HG03159 (cell line): ENCODE results near the gene PTPRD.

Source experiments
- ATAC-seq: cut with Tn5 transposase; IDR thresholded peaks from one replicate; pipeline ENCODE4 v1.9.1; 2021; ENCODE audit warnings: mild to moderate bottlenecking, moderate library complexity; ENCODE audit not compliant: unreplicated experiment

The PTPRD gene

DNA sequence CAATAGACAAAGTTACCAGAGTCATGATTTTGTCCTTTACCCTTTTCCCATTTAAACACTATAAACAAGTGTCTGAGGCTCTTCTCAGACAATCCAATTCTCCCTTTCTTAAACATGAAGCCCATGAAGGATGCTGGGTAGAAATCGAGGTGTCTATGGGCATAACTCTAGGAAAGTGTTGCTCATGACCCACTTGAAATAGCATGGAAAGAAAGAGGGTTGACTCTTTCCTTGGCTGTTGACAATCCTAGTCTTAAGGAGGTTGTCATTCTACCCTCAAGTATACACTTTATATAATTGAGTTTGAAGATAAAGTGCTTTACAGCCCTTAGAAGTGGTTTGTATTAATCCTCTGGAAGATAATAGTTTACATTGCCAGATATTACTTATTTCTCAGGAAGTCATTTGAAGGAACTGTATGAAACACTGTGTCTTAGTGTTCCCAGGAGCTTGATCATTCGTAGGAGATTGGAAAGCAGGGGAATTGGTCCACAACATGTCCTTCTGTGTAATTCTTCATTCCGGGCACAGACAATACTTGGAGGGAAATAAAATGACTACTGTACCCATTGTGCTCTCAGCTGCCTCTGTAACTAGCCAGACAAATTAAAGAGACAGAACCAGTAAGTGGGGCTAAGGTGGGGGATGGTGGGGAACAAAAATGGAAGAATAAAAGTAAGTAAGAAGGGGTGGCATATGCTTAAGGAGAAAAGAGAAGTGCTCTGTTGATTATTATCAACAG, 1734.9 kb downstream of the PTPRD start:
- ATAC-seq, result no peak

DNA sequence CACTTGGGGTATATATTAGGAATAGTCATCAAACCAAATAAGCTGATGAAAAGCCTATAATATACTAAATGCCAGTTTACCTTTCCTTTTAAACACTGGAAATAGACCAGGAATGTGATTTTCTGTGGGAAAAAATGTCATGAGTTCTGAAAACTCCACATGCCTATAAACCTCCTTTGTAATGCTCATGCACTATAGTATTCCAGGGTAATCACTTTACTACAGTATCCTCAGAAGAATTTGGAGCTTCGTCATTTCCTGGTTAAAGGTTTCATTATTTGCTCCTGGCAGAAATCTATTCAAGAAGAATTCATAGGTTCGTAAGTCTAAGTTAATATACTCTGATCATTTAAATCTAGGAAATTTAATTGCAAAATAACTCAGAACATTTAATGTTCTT, 1736.5 kb downstream of the PTPRD start:
- ATAC-seq, result no peak

DNA sequence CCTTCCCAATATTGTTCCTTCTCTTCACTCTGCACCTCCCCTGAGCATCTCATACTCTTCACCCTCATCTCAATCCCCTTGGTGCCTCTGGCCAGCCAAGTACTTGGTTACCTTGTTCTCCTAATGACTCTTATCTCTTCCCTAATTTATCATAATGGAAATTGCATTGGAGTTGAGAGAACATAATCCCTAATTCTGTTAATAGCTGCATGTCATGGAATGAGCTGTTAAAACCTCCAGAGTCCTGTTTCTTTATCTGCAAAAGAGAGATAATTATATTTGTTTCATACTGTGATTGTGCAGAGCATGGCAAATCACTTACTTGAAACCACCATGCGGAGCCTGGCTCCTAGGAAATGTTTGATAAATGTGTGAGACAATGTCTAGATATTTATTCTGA, 1738.3 kb downstream of the PTPRD start:
- ATAC-seq, result no peak

DNA sequence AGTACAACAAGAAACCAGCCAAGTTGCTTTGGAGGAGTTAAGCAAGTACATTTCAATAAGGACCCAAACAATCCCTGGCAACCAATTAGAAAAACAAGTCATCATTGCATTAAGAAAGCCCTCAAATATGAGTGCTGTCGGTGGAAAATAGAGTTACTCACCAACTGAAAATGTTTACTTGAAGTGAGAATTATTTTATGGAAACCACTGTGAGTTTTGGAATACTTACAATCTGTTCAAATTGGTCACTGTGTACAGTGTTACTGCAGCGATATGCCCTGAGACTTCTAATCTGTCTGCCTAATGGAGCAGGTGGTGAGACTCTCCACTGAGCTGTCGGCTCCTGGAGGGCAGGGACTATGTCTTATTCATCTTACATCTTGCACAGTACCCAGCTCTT, 1740.0 kb downstream of the PTPRD start:
- no peak for ATAC-seq

DNA sequence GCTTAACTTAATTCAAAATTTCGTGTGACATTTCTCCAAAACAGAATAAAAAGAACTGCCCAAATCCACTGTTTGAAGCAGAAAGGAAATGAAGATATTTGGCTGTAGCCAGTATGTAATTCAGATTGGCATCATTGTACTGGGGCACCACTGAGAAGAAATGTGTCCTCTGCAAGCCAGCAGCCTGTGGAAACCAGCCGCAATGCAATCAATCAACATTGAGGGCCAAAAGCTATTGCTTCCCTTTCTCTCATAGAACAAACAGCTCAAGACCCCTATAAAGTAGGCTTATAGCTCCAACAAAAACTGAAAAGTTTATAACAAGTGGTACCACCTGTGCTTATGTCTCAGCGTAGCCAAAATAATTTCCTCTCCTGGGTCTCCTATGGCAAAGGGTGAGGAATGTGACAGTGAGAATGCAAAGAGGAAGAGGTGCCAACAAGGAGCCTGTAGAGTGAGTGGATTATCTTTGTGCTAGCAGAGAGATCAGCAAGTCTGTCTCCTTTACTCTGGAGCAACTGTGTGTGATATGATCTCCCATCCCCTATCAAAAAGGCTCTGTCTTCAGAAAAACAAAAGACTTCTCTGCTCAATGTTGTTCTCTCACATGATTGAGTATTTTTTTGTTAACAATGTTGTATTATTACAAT, 1740.9 kb downstream of the PTPRD start:
- ATAC-seq, result no peak

DNA sequence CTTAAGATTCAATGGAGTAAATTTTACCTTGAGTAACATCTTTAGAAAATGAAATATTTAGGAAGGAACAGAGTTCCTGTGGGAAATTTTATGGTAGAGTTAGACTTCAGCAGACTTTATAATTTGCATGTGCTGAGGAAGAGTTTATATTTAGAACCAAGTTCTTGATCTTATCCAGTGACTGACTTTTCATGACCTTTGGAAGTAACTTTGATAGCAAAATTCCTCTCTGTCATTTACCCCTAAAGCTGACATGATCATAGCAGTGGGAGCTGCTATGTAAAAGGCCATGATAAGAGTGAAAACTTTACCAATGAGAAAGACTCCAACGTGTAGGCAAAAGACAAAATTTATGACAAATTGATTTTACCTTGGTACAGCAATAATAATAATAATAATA, 1741.4 kb downstream of the PTPRD start:
- ATAC-seq, result no peak

DNA sequence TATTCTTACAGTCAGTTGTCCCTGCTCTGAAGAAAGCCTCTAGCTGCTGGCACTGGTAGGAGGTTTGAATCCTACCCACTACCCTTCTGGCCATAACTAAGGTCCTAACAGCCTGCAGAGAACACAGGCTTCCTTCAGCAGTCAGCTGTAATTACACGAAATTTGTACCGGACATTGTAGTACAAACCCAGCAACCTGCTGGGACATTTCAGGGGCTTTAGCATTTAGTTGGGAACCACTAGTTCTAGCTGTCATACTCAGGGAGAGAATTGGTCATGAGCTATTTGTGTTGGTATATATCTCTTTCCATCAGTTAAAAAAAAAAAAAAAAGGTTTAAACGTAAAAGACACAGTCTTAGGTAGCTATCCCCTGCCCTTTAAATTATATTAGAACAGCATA, 1743.0 kb downstream of the PTPRD start:
- ATAC-seq, result no peak

DNA sequence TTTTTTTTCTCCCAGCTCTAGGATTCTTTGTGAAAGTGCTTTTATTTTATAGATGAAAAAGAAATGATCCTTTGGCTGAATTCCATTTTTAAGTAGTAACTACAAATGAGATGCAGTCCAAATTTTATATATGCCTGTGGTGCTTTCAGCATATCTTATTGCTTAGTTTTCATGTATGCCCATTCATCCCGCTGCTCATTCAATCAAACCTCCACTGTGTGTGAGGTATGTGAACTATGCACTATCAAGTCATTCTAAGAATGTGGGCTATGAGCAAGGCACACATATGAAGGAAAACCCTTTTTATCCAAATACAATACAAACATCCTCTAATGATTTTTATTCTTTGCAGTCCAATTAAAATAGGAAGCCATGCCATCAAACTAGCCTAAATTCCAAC, 1744.2 kb downstream of the PTPRD start:
- no peak for ATAC-seq

DNA sequence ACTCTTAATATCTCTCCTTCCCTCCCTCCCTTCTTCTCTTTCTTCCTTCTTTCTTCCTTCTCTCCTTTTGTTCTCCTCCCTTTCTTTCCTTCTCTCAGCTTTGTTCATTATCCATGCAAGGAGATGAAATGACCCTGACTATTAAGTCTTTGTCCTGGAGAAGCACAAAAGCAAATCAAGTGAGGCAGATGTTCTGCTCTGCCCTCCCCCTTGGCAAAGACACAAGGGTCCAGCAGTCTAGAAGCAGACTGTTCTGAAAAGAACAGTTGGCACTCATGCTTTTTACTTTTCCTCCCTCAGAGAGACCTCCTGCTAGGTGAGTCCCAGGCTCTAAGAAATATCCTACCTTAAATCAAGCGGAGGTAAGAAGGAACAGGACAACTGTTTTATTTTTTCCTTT, 1745.7 kb downstream of the PTPRD start:
- ATAC-seq, result no peak

DNA sequence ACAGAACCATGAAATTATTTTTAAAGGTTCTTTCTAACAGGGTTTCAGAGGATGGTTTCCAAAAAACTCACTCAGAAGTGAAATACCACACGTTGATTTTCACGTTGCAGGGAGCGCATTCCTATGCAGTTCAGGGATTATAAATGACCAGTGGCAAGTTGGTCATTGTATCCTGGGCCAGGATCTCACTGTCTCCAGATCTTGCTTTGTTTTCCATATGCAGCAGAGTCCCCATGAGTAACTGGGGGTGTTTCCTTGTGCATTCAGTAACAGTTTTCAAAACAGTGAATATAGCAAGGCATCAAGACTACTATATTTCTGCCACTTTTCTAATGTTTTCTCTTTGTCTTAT, 1748.3 kb downstream of the PTPRD start:
- ATAC-seq, result no peak

DNA sequence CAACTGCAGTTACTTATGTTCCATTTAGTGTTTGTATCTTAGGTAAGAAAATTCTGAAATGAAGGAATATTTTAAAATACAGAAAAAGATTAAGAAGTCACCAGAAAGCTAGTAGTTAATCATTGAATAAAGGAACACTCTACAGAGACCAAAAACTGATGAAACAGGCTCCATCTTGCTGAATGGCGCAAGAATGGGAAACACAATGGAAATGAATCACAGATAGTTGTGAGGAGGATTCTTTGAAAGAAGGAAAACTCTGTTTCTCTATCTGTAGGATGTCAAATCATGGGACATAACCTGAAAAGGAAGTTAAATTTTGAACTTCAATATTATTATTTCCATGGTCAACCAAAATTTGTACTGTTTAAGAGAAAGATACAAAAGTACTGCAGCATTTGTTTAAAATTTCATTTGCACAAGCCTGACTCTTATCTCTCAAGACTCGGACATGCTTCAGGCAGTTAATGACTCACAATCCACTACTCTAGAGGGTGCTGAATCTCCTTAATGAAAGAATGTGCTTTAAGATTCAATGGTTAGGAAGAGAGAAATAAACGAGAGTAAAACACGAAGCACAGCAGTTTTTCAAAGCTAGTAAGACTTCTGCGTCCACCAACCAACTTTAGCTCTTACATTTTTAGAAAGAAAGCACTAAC, 1748.8 kb downstream of the PTPRD start:
- ATAC-seq, result no peak

DNA sequence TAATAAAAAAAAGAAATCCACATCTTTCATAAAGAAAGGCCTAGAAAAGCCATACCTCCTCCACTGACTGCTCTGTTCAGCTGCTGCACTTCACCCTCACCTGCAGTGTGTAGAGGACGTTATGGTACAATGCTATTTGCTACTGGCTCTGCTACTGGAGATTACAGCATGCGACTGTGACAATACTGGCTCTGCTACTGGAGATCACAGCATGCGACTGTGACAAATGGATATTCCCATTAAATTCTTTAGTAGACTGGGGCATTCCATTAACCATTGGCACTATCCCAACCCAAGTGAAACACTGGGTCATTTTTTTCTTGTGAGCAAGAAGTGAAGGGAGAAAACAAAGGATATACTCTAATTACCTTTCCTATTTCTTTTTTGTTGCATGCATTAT, 1749.7 kb downstream of the PTPRD start:
- ATAC-seq, result no peak

DNA sequence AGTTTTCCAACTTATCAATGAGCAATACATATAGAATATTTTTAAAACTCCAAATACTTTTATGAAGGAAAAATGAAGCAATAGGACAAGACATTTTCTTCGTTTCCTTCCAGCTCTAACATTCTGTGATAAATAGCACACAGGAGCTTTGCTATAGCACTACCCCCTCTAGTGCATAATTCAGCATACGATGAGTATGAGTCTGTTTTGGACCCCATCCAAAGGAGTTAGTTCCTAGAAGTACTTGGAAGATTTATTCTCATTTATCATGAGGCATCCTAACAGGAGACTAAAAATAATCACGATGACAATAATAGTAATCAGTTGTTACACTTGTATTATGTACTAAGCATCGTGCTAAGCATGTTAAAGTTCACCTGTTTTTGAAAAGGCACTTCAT, 1751.9 kb downstream of the PTPRD start:
- no peak for ATAC-seq

DNA sequence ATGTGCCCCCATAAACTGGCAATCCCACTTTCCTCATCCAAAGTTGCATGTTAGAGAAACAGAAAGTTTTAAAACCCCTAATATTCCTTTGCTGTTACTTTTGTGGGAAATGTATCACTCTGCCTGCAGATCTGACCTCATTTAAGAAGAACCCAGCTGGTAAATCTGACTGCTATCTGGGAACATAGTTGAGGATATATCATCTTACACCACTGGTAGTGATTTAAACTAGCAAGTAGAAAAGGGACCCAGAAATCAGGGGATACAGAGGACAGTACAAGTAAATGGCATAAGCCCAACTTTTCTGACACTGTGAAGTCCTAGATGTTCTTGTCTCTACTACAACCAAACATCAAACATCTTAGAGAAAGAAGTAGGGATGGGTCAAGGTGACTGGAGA, 1752.7 kb downstream of the PTPRD start:
- ATAC-seq, result no peak

DNA sequence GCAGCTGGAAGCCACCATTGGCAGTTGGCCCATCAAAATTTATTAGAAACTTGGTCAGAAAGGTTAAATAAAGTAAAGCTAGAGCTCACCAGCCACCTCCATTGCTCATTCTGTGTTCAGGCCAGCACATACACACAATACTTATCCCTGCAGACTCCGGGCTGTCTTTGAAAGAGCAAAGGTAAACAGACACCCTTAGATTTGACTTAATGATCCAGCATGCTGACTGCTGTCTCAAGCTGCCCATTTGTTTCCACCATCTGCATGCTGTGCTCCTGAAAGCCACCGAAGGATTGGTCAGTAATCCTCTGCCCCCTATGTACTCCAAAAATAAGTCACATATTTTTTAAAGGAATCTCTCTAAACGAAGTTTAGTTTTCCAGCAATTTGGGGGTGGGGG, 1753.4 kb downstream of the PTPRD start:
- ATAC-seq, result no peak

DNA sequence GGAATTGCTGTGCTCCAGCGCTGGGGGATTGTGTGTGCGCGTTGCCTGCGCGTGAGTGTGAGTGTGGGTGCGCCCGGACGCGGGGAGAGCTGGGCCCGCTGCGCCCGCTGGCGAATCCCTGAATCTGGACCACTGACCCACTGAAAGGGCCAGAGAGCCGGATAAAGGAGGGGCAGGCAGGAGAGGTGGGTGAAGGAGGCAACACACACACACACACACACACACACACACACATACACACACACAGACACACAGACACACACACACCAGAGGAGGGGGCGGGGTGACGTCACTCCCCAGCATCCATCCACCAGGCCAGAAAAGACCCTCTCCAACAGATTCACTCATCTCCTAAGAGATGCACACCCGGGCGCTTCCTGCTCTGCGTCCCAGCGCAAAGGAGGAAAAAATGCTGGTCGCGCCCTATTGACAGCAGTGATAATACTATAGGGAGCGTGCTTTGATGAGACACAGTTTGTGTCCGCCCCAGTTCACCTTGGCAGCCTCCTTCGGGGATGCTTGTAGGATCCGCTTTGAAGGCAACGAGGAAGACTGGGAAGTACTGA, 1754.1 kb downstream of the PTPRD start:
- no peak for ATAC-seq

DNA sequence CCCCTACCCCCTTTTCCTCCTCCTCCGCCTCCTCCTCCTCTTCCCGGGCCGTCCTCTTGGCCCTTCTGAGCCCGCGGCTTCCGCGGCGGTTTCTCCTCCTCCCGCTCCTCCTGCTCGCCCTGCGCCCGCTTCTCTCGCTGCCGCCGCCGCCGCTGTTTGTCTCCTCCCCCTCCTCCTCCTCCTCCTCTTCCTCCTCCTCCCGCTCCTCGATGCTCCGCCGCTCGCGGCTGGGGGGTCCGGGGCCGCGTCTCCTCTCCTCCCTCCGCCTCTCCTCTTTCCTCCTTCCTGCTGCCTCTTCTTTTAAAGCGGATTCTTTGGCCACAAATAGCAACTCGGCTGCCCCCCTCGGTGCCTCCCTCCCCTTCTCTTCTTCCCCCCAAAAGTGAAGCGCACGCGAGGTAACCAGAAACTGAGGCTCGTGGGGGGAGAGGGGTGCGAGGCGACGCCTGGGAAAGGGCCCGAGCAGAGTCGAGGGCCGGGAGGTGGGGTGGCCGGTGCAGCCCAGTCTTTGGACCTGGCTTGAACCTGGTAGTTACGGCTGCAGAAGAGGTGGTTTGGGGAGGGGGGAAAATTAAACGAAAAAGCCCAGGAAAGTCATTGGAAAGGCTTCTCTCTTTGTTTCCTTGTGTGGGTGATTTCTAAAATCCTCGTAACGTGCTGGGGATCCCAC, 1754.7 kb downstream of the PTPRD start:
- ATAC-seq, result no peak

DNA sequence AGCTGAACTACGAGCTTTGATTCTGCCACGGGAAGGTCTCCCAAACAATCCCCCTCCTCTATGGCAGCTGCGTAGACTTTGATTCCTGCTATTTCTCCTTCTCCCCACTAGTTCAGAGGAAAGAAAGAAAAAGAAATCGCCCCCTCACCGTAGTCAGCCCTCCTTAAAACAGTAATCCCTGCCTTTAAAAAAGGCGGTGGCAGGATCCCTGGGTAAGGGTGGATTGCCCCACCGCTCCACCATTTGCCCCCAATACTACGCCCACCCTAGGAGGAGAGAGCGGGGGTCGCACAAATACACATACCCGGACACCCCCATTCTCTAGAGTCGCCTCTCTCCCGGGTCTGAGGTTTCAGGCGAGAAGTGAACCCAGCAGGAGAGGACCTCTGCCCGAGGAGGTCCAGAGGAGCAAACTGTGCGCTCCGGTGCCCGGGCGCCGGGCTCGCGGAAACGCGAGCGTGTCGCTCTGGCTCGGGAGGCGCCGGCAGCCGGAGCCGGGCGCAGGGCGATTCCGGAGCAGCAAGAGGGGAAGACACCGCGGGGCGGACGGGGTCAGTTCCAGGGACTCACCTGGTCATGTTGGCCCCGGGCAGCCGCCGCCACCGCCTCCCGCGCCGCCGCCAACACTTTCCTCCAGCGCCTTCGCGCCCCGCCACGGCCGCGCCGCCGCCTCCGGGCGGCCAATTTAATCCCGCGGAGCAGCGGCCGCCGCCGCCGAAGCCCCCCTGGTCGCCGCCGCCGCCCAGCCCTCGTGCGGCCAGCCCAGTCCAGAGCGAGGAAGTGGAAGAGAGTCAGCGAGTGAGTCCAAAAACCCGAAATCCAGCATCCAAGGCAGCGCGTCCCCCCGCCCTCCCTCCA, 1755.5 kb downstream of the PTPRD start:
- no peak for ATAC-seq

DNA sequence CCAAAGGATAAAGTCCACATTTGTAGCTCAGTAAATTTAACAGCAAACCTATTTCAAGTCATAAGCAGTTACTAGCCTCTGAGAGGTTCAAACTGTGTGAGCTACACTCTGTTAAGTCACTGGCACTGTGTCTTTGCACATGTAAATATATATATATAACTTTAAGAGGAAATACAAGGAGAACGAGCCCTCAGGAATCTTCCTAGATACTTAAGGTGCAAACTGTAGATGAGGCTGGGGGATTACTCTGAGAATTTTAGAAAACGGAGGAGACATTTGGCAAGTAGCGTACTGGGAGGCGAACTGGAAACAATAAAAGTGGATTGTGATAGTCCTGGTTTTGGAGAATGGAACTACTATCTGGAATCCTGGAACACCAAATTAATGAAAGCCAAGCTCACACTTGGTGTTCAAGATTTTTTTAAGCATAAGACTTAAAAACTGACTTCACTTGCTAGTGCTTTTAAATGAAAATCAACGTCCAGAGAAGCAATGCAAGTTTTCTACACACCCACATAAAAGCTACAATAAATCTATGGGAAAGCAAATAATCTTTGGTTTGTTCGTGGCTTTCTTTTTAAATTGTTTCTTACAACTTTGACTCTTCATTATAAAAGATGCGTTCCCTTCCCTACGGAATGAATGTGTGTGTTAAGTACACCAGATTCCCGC, 1756.3 kb downstream of the PTPRD start:
- no peak for ATAC-seq

DNA sequence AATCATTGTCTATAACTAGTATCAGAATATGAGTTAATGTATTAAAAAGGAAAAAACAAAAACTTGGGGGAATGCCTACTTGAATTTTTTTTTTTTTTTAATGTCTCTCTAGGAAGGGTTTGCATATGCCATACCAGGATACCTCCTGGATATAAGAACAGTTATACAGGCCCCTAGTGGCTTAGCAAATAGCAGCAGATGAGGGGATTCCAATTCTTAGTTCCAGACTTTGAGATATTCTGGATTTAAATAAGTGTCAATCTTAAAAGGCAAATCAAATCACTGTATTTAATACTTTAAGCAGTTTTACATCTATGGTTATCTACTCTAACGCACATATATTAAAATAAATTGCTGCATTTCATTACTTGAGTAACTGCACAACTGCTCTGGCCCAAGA, 1757.8 kb downstream of the PTPRD start:
- no peak for ATAC-seq
